GM21717 (cell line): Measurements from ENCODE around the gene WWOX.

ENCODE experiments used
- ATAC-seq: cut with Tn5 transposase; IDR thresholded peaks from one replicate; pipeline ENCODE4 v1.9.1; 2021; ENCODE audit warnings: mild to moderate bottlenecking, moderate library complexity; ENCODE audit not compliant: unreplicated experiment

Gene WWOX

DNA sequence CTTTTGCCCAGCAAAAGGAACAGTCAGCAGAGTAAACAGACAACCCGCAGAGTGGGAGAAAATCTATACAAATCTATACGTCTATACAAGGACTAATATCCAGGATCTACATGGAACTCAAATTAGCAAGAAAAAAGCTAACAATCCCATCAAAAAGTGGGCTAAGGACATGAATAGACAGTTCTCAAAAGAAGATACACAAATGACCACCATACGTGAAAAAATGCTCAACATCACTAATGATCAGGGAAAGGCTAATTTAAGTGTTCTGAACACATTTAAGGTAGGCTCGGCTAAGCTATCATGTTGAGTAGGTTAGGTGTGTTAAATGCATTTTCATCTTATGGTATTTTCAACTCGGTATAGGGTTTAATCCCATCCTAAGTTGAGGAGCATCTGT lies 598.0 kb downstream of the WWOX start:
- ATAC-seq: no peak

- ATAC-seq: no peak
Measured at GRCh38 chr16:78703936-78704335, 604.5 kb downstream of the WWOX start.

- no peak for ATAC-seq
Measured at GRCh38 chr16:78704416-78704815, 605.0 kb downstream of the WWOX start.

GRCh38 chr16:78705694-78706093 lies 606.2 kb downstream of the WWOX start:
- no peak for ATAC-seq

DNA sequence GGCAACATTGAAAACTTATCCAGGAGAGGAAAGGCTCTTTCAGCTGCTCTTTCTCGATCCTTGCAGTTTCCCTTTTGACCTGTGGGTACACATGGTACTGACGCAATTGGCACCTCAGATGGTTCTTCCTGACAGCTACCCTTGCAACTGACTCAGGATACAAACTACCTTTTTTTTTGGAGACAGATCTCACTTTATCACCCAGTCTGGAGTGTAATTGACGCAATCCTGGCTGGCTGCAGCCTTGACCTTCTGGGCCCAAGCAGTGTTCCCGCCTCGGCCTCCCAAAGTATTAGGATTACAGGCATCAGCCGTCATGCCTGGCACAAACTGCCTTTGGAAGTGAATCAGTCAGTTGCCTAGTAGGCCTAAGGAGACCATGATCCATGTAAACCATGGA lies 607.2 kb downstream of the WWOX start:
- ATAC-seq: no peak

- ATAC-seq: no peak
Measured at GRCh38 chr16:78709137-78709884, 609.9 kb downstream of the WWOX start.

DNA sequence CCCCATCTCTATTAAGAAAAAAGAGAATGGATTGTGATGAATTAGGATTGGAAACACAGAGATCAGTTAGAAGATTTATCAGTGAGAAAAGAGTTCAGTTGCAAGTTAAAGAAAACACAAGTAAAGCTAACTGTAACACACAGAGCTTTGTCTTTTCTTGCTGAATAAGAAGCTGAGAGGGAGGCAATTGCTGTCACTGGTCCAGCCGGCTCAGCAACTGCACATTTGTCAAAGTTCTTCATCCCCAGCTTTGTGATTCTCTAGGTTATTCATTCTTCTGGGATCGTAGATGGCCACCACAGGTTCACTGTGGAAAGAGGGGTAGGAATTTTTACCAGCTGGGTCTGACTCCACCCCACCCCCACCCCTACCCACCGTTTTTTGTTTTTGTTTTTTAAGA lies 615.7 kb downstream of the WWOX start:
- ATAC-seq: no peak

- ATAC-seq: no peak
Measured at GRCh38 chr16:78715673-78716072, 616.2 kb downstream of the WWOX start.

DNA sequence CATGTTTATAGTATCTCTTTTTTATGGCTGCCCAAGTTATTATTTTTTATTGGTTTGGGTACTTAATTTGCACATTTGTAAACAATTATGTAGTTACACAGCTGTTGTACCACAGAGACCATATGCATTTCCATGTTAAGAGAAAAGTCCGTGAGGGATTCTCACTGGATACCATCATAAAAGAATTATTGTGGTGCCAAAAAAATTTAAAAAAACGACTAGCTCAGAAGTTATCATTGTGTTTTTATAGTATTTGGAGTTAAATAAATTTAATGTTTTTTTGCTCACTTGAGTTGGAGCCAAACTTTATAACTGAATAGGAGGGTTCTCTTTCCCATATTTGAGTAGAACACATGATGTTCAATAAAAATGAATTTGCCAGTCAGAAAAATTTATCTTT lies 618.7 kb downstream of the WWOX start:
- no peak for ATAC-seq

DNA sequence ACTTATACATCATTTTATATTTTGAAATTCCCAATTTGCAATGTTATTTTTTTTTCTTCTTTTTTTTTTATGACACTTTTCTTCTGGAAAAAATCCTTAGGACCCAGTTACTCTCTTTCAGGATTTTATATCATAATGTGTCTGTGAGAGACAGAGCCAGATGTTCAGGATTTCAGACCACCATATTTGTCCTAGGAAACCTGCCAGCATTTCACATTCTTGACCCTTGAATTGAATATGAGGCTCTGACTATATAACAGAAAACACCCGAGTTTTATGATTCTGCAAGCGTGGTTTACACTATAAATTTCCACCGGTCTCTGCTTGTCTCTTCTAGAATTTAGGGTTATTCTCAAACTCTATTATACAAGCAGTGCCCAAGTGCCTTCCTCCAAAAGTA lies 621.0 kb downstream of the WWOX start:
- ATAC-seq: no peak

DNA sequence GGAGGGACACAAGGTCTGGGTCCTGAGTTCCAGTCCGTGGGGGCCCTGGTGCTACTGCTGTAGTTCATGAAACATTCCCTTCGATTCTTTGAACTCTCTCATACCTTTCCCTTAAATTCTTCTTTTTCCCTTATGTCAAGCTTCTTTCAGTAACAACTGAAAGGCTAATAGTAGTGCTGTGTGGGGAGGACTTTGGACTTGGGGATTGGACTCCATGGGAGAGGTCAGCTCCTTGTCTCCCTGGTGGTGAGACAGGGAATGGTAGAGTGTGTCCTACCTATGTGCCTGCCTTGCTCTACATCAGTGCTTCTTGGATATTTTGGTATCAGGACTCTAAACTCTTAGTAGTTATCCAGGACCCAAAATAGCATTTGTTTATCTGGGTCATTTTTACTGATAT lies 628.1 kb downstream of the WWOX start:
- ATAC-seq: no peak

DNA sequence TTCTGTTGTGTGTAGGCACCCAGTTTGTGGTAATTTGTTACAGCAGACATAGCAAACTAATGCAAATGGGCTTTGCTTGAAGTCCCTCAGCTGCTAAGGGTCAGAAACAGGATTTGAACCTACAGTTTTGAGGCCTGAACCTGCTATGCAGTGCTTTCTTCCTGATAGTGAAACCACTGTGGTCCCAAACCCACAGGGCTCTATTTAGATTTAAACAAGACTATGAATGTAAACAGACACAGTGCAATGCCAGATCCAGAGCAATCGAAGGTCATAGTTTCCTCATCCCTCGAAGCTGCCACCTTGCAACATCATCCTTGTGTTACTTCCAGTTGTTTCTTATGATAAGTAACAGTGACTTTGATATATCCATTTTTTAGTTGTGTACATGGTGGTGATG lies 630.2 kb downstream of the WWOX start:
- no peak for ATAC-seq

DNA sequence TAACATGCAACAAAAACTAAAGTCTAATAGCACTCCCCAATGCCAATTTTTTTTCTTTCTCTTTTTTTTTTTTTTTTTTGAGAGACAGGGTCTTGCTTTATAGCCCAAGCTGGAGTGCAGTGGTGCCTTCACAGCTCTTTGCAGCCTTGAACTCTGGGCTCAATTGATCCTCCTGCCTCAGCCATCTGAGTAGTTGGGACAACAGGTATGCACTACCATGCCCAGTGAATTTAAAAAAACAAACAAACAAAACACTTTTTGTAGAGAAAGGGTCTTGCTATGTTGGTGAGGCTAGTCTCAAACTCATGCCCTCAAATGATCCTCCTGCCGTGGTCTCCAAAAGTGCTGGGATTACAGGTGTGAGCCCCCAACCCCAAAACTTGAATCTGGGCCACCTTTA lies 632.3 kb downstream of the WWOX start:
- ATAC-seq: no peak

GRCh38 chr16:78732696-78733095 lies 633.2 kb downstream of the WWOX start:
- no peak for ATAC-seq

- ATAC-seq: no peak
Measured at GRCh38 chr16:78735337-78735736, 635.9 kb downstream of the WWOX start.

DNA sequence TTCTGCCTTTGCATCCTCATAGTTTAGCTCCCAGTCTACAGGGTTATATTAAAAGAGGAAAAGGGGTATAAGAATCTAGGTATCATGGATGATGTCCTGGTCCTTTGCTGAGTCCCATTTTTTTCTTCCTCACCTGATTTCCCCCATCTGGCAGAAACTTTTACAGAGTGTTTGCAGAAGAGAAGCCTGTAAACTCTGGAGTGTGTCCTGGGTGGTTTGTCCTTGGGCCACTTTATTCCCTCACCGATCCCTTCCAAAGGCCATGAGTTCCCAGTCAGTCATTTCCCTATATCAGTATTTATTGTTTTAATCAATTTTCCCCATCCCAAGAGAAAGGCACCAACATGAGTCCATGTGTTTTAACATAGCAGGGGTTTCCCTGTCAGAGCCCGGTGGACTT lies 638.2 kb downstream of the WWOX start:
- ATAC-seq: no peak

- no peak for ATAC-seq
Measured at GRCh38 chr16:78738557-78738956, 639.1 kb downstream of the WWOX start.

DNA sequence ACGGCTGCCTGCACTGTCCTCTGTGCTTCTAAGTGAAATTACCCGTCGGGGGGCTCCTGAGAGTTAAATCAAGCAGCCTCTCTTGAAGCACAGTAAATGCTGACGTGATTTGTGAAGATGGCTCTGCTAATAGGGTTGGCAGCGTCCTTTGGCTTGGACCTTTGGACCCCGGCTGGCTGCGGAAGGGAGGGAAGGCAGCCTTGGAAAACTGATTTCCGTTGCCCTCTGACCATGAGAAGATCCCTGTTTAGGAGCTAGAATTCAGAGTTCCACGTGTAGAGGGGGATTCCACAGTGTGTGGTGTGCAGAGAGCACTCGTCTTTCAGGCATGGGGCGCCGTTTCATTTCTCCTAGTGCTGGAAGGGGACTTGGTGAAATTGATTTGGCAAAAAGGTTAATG lies 640.8 kb downstream of the WWOX start:
- ATAC-seq: no peak

DNA sequence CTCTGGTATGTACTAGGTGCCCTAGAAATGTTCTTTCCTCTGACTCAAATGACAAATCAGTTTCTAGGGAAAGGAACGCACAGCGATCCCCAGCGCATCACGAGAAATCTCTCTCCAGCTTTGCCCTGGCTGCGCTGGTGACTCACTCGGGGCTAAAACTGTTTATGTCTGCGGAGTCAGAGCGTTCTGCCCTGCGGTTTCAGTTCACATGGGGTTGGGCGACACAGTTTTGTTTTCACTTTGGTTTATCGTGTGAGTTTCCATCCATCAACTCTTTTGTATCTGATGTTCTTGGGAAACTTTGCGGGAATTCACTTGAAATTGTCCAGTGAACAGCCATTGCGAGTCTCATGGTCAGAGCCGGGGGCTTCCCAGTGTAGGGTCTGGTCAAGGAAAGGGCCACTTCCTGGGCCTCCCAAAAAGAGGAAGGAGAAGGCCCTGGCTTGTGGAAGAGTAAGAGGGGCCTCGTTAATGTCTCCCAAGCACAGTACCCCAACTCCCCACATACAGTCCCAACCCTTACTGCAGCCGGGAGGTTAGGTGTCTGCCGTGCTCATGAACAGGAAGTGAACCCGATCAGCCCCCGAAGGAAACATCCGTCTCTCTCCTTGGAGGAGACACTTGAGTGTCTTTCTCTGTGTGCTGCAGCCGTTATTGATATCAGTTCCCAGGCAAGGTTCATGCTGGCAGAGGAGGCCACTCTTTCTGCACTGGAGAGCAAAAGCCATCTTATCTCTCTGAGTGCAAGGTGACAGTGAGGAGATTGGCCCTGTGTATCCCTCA lies 643.2 kb downstream of the WWOX start:
- ATAC-seq: peak; percentile 98

DNA sequence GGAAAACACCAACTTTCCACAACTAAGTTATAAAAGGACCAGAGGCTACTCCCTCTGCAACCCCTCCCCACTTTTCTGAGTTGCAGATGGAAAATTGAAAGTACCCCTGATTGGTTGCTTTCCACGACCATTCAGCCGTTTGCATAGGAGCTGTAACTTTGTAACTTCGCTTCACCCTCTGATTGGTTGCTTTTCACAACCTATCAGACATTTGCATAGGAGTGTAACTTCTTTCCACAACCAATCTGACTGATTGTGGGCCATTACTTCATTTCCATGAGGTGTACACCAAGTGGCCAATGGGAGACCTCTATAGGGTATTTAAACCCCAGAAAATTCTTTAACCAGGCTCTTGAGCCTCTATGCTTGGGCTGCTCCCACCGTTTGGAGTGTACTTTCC lies 644.1 kb downstream of the WWOX start:
- ATAC-seq: no peak

GRCh38 chr16:78744099-78744498 lies 644.6 kb downstream of the WWOX start:
- ATAC-seq: no peak

- ATAC-seq: no peak
Measured at GRCh38 chr16:78744796-78745107, 645.3 kb downstream of the WWOX start.
